ENCODE results near the gene LDLRAD4.

- TF ChIP-seq MAX (IDR thresholded peaks at IDR 0.05), result no peak
- TF ChIP-seq FOXM1 (IDR thresholded peaks at IDR 0.05; ENCODE audit: borderline replicate concordance, low read depth), result no peak
- TF ChIP-seq CEBPB (IDR thresholded peaks at IDR 0.05), result no peak
- no peak for TF ChIP-seq EP300 (IDR thresholded peaks at IDR 0.05; ENCODE audit: borderline replicate concordance)
- TF ChIP-seq TAF1 (IDR thresholded peaks at IDR 0.05; ENCODE audit: low read depth), result no peak
- TF ChIP-seq TCF12 (IDR thresholded peaks at IDR 0.05; ENCODE audit: low read depth), result no peak
- TF ChIP-seq EGR1 (IDR thresholded peaks at IDR 0.05), result no peak
- TF ChIP-seq CREB1 (IDR thresholded peaks at IDR 0.05; ENCODE audit: low read depth), result no peak
- no peak for TF ChIP-seq NFIC (IDR thresholded peaks at IDR 0.05)
- TF ChIP-seq REST (IDR thresholded peaks at IDR 0.05; ENCODE audit: low read depth), result no peak
- TF ChIP-seq YY1 (IDR thresholded peaks at IDR 0.05; ENCODE audit: low read depth), result no peak
- no peak for TF ChIP-seq RAD21 (IDR thresholded peaks at IDR 0.05; ENCODE audit: low read depth)
- TF ChIP-seq USF1 (IDR thresholded peaks at IDR 0.05), result no peak
- no peak for TF ChIP-seq TEAD4 (IDR thresholded peaks at IDR 0.05)
Observed at GRCh38 chr18:13425357-13426091, 207.0 kb downstream of the LDLRAD4 start.
